Mesodermal cell (in vitro differentiated cells): Measurements from ENCODE around the gene CADM1.
A peak's percentile ranks its signal among the peaks of the same experiment; 100 is the strongest.

Experiments used
- H3K27ac ChIP-seq: 2 replicates; pipeline ENCODE4 v1.7.0; 2013; ENCODE audit warnings: mild to moderate bottlenecking, low read depth, low read length, moderate library complexity; ENCODE audit not compliant: severe bottlenecking
- H3K36me3 ChIP-seq: 2 replicates; pipeline ENCODE4 v1.7.1; 2013; ENCODE audit warnings: mild to moderate bottlenecking, low read length, moderate library complexity; ENCODE audit not compliant: control insufficient read depth, insufficient read depth
- H3K4me1 ChIP-seq: one replicate; pipeline ENCODE4 v1.7.1; 2013; ENCODE audit warnings: mild to moderate bottlenecking, low read length; ENCODE audit not compliant: insufficient read depth, control insufficient read depth, poor library complexity, severe bottlenecking
- H3K4me3 ChIP-seq: 2 replicates; pipeline ENCODE4 v1.7.0; 2013; ENCODE audit warnings: low read length, control low read depth, mild to moderate bottlenecking; ENCODE audit not compliant: insufficient read depth, poor library complexity, severe bottlenecking; ENCODE audit errors: extremely low read depth
- H3K9me3 ChIP-seq: 2 replicates; pipeline ENCODE4 v1.7.1; 2013; ENCODE audit warnings: mild to moderate bottlenecking, low read length, moderate library complexity; ENCODE audit not compliant: control insufficient read depth
- WGBS, 2 experiments: methylation state at CpG; one replicate each; pipeline ENCODE4 v1.1.5; 2013; ENCODE audit warnings: missing lambda C conversion rate in 2 of 2; ENCODE audit not compliant: insufficient coverage in 2 of 2; 5-methylcytosine and 5-hydroxymethylcytosine counted together

The CADM1 gene

GRCh38 chr11:115515647-115516395 lies 11.6 kb upstream of the CADM1 start:
- Histone ChIP-seq H3K36me3 (no peaks in the 10 kb centered on the region), H3K9me3 (no peaks in the 10 kb centered on the region), H3K4me3 (no peak overlapping the region), H3K4me1 (no peaks in the 10 kb centered on the region), H3K27ac (no peak overlapping the region)
- WGBS, 2 experiments: 91% methylated on average over 3 to 5 of the region's 6 CpGs

GRCh38 chr11:115506954-115507675 lies 2.9 kb upstream of the CADM1 start:
- Histone ChIP-seq H3K4me1 (peaks cover 9% of the 10 kb centered on the region), H3K27ac (no peak overlapping the region), H3K4me3 (no peak overlapping the region), H3K9me3 (no peaks in the 10 kb centered on the region), H3K36me3 (no peaks in the 10 kb centered on the region)
- WGBS, 2 experiments: 85 to 91% methylated on average over 7 to 8 of the region's 10 CpGs

GRCh38 chr11:115505175-115505574 lies 960 bp upstream of the CADM1 start:
- 4 to 7% methylated on average over 3 to 7 of the region's 10 CpGs for WGBS, 2 experiments
- Histone ChIP-seq H3K4me1 (peaks cover 20% of the 10 kb centered on the region), H3K9me3 (no peaks in the 10 kb centered on the region), H3K27ac (no peak overlapping the region), H3K36me3 (no peaks in the 10 kb centered on the region), H3K4me3 (peak overlapping the region; percentile 80)

GRCh38 chr11:115503886-115504275 lies 334 bp downstream of the CADM1 start:
- 0% methylated on average over 3 to 5 of the region's 15 CpGs for WGBS, 2 experiments
- Histone ChIP-seq H3K9me3 (no peaks in the 10 kb centered on the region), H3K27ac (no peak overlapping the region), H3K36me3 (no peaks in the 10 kb centered on the region), H3K4me1 (peaks cover 20% of the 10 kb centered on the region), H3K4me3 (peak overlapping the region; percentile 80)

GRCh38 chr11:115503083-115503885 lies 931 bp downstream of the CADM1 start:
- no peak overlapping the region for H3K27ac ChIP-seq
- H3K4me1 ChIP-seq: peaks cover 20% of the 10 kb centered on the region
- no peaks in the 10 kb centered on the region for H3K36me3 ChIP-seq
- 1% methylated on average over 31 to 67 of the region's 77 CpGs for WGBS, 2 experiments
- no peaks in the 10 kb centered on the region for H3K9me3 ChIP-seq
- peak overlapping the region; percentile 80 for H3K4me3 ChIP-seq

GRCh38 chr11:115502636-115503082 lies 1.6 kb downstream of the CADM1 start:
- no peaks in the 10 kb centered on the region for H3K36me3 ChIP-seq
- peaks cover 20% of the 10 kb centered on the region for H3K4me1 ChIP-seq
- no peak overlapping the region for H3K27ac ChIP-seq
- WGBS, 2 experiments: 0% methylated on average over 21 of the region's 30 CpGs
- H3K4me3 ChIP-seq: peak overlapping the region; percentile 80
- H3K9me3 ChIP-seq: no peaks in the 10 kb centered on the region

- H3K4me3 ChIP-seq: peak overlapping the region; percentile 80
- 4 to 10% methylated on average over 18 to 19 of the region's 22 CpGs for WGBS, 2 experiments
These were observed 2.2 kb downstream of the CADM1 start for GRCh38 chr11:115501893-115502589.

GRCh38 chr11:115501502-115501892 lies 2.7 kb downstream of the CADM1 start:
- Histone ChIP-seq H3K9me3 (no peaks in the 10 kb centered on the region), H3K4me1 (peaks cover 20% of the 10 kb centered on the region), H3K4me3 (no peak overlapping the region), H3K27ac (no peak overlapping the region), H3K36me3 (peaks cover 3% of the 10 kb centered on the region)
- 53 to 60% methylated on average over 4 to 5 of the region's 8 CpGs for WGBS, 2 experiments

More at GRCh38 chr11:115501893-115502589, 2.2 kb downstream of the CADM1 start:
- Histone ChIP-seq H3K9me3 (no peaks in the 10 kb centered on the region), H3K4me1 (peaks cover 20% of the 10 kb centered on the region), H3K36me3 (no peaks in the 10 kb centered on the region), H3K27ac (no peak overlapping the region)

GRCh38 chr11:115500547-115501501 lies 3.4 kb downstream of the CADM1 start:
- Histone ChIP-seq H3K27ac (no peak overlapping the region), H3K36me3 (peaks cover 6% of the 10 kb centered on the region), H3K9me3 (no peaks in the 10 kb centered on the region), H3K4me1 (peaks cover 20% of the 10 kb centered on the region), H3K4me3 (no peak overlapping the region)
- WGBS, 2 experiments: 41 to 46% methylated on average over 7 to 8 of the region's 14 CpGs
